ENCODE results near the gene C1QBP. TPM values are rescaled to one million over a fixed set of nuclear protein-coding genes. Genes with fewer than 3 reads are reported as not detected.

The C1QBP gene
- total RNA-seq, 1 experiment from 2014 or later: 457 TPM

GRCh38 chr17:5466295-5466694 lies 27.3 kb upstream of the C1QBP start:
- no TSS peak for BruUV-seq (replicated peaks)
- Histone ChIP-seq H3K27me3 (replicated peaks; ENCODE audit: insufficient read depth, low read depth, low read length, poor library complexity) (no peaks in the 10 kb centered on the region), H3K4me3 (ENCODE audit: low read depth, low read length, poor library complexity, severe bottlenecking) (no peak overlapping the region), H3K4me1 (ENCODE audit: insufficient read depth, low read length, poor library complexity, severe bottlenecking) (no peaks in the 10 kb centered on the region), H3K9me3 (ENCODE audit: low read depth, low read length, poor library complexity, severe bottlenecking) (no peaks in the 10 kb centered on the region), H3K36me3 (ENCODE audit: insufficient read depth, low read length, poor library complexity, severe bottlenecking) (peaks cover 4% of the 10 kb centered on the region), H3K27ac (ENCODE audit: low read depth, low read length, poor library complexity, severe bottlenecking) (no peak overlapping the region)
- POLR2A ChIA-PET (ENCODE audit: low non-redundant PET): interaction anchor here (0.6 kb wide), 1 partner anchor 20 kb away, joined by 3 read pairs; the partner anchor contains the start of gene DERL2
- CTCF ChIA-PET: no interaction called here
- no peak for DNase-seq (ENCODE audit: low spot score)
- TF ChIP-seq CTCF (conservative IDR thresholded peaks at IDR 0.05; ENCODE audit: low read depth, low read length) (no peak), EZH2 (IDR thresholded peaks at IDR 0.05; ENCODE audit: borderline replicate concordance, low read depth, low read length, poor library complexity, severe bottlenecking) (no peak)
- intact Hi-C loops (cut with micrococcal nuclease; ENCODE audit: unreplicated experiment): no loop called here

DNA sequence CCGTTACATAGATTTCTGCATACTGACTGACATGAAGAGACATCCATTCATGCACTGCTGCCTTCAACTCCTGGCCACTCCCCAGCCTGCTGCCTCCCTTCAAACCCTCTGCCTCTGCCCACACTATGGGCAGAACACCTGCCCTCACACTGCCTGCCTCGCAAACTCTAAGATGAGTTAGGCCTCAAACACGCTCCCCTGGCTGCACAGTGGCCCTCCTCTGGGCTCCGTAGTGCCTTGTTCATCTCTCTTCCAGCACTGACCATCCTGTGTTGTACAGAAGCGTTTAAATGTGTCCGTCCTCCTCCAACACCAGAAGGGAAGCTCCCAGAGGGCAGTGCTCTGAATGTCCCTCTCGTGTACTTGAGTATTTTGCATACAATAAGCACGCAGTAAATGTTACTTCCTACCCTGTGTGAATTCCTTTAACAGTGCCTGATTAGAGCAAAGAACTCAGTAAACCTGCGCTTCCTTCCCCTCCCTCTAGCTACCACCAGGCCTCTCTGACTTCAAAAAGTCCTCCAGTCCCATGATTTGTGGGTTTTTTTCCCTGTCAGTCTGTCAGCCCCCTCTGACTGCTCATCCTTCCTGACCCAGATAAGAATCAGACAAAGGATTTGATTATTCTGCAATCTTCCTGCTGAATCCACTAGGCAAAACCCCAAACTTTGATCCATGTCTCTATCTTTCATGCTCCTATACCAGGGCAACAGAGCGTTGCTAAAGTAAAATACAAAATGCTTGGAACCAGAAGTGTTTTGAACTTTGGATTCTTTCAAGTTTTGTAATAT lies 26.0 kb upstream of the C1QBP start:
- Histone ChIP-seq H3K9me3 (ENCODE audit: low read depth, low read length, poor library complexity, severe bottlenecking) (no peaks in the 10 kb centered on the region), H3K27ac (ENCODE audit: low read depth, low read length, poor library complexity, severe bottlenecking) (peak overlapping the region; percentile 37), H3K4me1 (ENCODE audit: insufficient read depth, low read length, poor library complexity, severe bottlenecking) (no peaks in the 10 kb centered on the region), H3K27me3 (replicated peaks; ENCODE audit: insufficient read depth, low read depth, low read length, poor library complexity) (no peaks in the 10 kb centered on the region), H3K36me3 (ENCODE audit: insufficient read depth, low read length, poor library complexity, severe bottlenecking) (peaks cover 17% of the 10 kb centered on the region), H3K4me3 (ENCODE audit: low read depth, low read length, poor library complexity, severe bottlenecking) (no peak overlapping the region)
- ChIA-PET POLR2A (ENCODE audit: low non-redundant PET) (no interaction called here), CTCF (no interaction called here)
- no peak for DNase-seq (ENCODE audit: low spot score)
- TF ChIP-seq EZH2 (IDR thresholded peaks at IDR 0.05; ENCODE audit: borderline replicate concordance, low read depth, low read length, poor library complexity, severe bottlenecking) (no peak), CTCF (conservative IDR thresholded peaks at IDR 0.05; ENCODE audit: low read depth, low read length) (no peak)
- BruUV-seq (replicated peaks): no TSS peak
- intact Hi-C loops (cut with micrococcal nuclease; ENCODE audit: unreplicated experiment): no loop called here

DNA sequence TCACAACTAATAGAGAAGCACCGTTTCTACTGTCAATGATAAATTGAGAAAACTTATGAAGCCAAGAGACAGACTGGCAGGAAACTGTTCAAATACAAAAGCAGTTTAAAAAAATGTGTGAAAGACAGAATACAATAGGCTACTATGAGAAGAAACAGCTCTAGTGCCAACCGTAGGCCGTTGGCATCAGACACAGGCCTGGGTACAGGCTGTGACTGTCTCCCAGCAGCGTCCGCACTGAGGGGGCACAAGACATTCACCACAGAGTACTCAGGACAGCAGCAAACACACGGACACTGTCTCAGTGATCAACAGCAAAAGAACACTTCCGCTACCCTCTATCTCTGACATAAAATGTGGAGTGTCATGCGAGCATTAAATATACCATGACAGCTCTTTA lies 7.8 kb upstream of the C1QBP start:
- POLR2A ChIA-PET (ENCODE audit: low non-redundant PET): no interaction called here
- H3K4me1 ChIP-seq (ENCODE audit: insufficient read depth, low read length, poor library complexity, severe bottlenecking): no peaks in the 10 kb centered on the region
- intact Hi-C loops (cut with micrococcal nuclease; ENCODE audit: unreplicated experiment): no loop called here
- H3K27ac ChIP-seq (ENCODE audit: low read depth, low read length, poor library complexity, severe bottlenecking): no peak overlapping the region
- DNase-seq (ENCODE audit: low spot score): no peak
- H3K36me3 ChIP-seq (ENCODE audit: insufficient read depth, low read length, poor library complexity, severe bottlenecking): peaks cover 60% of the 10 kb centered on the region
- TF ChIP-seq CTCF (conservative IDR thresholded peaks at IDR 0.05; ENCODE audit: low read depth, low read length) (no peak), EZH2 (IDR thresholded peaks at IDR 0.05; ENCODE audit: borderline replicate concordance, low read depth, low read length, poor library complexity, severe bottlenecking) (no peak)
- no peaks in the 10 kb centered on the region for H3K9me3 ChIP-seq (ENCODE audit: low read depth, low read length, poor library complexity, severe bottlenecking)
- CTCF ChIA-PET: no interaction called here
- no peak overlapping the region for H3K4me3 ChIP-seq (ENCODE audit: low read depth, low read length, poor library complexity, severe bottlenecking)
- no peaks in the 10 kb centered on the region for H3K27me3 ChIP-seq (replicated peaks; ENCODE audit: insufficient read depth, low read depth, low read length, poor library complexity)
- no TSS peak for BruUV-seq (replicated peaks)

Data from A673 (cell line).